GM19043 (cell line): ENCODE data around the gene FOS.
"Not testable (repeated sequence)": the region's sequence is repeated elsewhere in the genome, so short reads cannot be mapped to it uniquely, and the experiment has no call there.

Experiments used
- ATAC-seq: cut with Tn5 transposase; IDR thresholded peaks from one replicate; pipeline ENCODE4 v1.9.1; 2021; ENCODE audit warnings: low read depth; ENCODE audit not compliant: unreplicated experiment

The FOS gene

DNA sequence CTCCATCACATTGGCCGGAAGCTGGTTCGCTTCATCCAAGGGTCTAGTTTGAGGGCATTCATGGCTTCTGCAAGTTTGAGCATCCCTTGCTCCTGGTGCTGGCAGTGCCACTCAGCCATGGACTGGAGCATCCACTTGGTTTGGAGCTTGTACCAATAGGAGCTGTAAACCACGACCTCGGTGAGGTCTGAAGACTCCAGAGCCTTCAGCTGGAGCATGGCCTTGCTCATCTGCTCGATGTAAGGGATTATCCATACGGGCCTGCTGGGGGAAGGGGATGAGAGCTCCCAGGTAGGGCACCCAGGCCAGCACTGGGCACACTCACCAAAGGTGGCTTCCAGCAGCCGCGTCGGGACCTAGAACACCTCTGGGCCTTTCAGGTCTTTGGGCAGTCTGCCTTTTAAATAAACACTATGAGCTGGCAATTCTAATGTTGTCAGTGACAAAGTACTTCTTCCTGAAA lies 13.5 kb downstream of the FOS start:
- no peak for ATAC-seq

DNA sequence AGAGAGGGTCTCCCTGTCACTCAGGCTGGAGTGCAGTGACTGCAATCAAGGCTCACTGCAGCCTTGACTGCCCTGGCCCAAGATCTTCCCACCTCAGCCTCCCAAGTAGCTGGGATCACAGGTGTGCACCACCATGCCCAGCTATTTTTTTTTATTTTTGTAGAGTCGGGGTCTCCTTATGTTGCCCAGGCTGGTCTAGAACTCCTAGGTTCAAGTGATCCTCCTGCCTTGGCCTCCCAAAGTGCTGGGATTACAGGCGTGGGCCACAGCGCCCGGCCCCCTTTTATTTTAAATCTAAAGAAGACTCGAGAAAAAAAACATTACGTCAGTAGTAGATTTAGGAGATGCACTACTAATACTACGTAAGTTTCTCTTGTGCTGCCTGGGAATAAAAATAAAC lies 14.3 kb downstream of the FOS start:
- ATAC-seq = no peak

DNA sequence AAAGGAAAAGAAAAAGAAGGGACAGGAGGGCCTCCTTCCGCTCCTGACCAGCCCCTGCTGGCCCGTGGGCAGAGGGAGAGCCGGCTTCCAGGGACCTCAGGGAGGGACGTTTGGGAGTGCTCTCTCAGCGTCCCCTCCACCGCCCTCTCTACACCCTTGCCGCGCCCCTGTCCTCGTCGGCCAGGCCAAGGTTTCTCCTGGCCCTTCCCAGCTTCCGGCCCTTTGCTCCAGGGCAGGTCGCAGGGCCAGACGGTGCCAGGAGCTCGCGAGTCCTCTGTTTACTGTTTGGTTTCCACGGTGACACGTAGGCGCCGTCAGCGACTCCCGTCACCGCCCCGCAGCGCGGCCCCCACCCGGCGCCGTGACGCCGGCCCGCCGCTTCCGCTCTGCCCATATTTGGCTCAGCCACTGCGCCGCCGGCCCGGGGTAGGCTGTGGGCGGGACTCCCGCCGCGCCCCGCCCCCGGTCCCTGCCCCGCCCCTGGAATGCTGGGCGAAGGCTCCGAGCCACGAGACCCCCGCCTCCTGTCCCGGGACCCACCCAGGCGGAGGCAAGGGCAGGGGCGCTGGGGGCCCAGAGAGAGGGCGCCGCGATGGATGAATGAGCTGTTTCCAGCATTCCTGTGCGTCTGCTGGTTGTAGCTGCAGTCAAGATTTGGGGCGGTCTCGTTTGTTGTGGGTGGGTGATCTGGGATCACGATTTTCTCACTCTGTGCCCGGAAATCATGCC lies 15.5 kb downstream of the FOS start:
- ATAC-seq = peak; percentile 93

DNA sequence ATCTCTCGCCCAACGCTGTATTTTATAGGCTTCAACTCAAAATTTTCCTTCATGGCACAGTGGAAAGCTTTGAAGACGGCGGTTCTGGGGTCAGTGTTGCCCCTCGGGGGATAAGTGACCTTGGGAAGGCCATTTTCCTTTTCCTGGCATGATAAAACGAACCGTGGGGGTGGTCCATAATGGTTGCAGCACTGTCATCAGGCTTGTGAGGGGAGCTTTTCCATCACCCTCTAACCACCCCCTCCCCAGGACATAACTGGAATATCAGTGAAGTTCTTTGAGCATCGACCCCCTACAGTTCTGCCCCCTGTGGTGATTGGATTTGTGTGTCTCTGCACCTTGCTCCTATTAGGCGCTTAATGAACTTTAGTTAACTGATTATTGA lies 16.0 kb downstream of the FOS start:
- no peak for ATAC-seq

DNA sequence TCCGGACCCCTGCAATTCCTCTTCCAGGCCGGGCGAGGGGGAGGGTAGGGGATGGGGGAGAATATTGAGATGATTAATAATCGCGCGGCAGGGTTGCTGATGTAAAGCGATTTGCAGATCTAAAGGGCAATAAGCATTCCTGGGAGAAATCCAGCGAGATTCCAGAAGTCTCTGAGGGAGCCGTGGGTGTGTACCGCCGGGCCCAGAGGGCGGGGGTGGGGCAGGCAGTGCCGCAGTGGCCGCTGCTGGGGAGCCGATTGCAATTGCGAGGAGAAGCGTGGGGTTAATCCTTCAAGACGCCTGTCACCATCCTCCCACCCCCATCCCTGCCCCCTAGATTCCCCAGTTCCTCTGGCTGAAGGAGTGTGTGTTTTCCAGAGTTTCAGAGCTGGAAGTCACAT lies 16.4 kb downstream of the FOS start:
- no peak for ATAC-seq

DNA sequence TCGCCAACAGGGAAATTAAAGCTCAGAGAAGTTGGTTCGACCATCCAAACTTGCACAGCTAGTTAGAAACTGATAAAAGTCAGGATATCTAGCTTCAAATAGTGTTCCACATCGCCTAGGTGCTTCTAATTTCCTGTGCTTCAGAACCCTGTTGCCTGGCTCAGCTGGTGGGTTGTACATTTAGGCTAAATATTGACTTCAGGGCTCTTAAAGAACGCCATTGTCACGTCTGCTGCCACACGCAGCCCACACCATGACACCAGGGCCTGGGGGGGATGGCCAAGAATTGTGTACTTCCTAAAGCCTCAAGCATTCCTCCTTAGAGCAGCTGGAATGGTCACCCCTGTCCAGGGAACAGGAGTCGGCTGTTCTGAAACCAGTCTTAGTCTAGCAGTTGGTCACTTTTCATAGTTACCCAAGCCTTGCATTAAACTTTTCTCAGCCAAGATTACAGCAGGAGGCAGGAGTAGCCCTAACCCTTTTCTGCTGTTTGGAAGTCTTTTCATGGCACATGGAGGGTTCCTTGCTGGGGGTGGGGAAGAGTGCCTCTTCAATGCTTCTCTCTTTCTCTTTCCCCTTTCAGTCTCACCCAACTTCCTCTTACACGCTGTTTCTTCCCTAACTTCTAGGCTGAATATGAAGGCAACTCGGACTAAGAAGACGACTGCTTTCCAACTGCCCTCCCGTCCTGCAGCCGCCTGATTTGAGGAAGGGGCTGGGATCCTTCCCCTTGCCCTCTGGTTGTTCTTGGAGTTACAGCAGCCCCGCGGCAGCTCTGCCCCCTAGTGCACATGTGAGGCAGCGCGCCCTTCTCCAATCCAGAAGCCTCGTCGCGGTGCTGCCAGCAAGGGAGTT lies 17.1 kb downstream of the FOS start:
- ATAC-seq = no peak

DNA sequence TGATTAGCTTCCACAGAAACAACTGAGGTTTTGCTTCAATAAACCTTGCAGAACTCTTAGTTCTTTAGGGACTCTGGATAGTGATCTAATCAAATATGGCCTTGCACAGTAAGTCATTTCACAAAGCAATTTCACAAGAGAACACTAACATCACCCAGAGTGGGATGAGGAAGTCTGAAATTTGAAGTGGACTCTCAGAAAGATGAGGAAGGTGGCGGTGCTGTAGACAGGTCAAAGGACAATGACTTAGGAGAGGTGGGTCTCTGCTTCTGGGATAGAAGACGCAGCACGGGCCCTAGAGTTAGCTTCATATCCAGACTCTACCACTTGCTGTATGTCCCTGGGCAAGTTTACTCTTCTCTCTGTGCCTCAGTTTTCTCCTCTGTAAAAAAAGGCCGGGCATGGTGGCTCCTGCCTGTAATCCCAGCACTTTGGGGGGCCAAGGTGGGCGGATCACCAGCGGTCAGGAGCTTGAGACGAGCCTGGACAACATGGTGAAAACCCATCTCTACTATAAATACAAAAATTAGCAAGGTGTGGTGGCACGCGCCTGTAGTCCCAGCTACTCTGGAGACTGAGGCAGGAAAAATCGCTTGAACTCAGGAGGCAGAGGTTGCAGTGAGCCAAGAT lies 18.9 kb downstream of the FOS start:
- ATAC-seq = no peak

DNA sequence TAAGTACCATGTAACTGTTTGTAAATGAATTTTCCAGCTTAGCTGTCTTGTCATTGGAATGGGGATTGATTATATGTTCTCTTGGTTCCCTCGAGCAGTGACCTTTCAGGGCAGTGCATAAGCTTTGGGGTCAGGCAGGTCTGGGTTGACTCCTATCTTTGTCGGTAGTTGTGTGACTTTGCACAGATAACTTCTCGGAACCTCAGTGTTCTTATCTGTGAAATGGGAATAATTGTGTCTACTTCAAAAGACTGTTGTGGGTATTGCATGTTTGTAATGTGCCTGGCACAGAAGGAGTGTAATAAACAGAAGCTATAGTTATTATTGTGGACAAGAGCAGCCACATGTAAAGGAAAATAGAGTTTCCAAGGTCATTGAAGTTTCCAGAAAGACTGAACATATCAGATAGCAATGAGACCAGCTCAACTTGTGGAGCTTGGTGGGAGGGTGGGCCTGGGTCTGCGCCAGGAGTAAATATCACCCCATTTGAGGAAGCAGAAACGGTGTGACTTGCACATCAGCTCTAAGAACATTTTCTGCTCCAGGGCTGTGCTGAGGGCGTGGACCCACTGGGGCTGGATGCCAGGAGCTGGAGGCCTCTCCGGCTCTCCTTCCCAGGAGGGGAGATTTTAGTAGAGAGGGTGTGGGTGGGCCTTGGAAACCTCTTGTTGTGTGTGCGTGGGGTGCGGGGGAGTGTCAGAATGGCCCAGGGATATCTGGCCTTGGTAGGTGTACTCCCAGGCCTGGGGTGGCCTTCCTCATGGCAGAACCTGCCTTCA lies 19.7 kb downstream of the FOS start:
- no peak for ATAC-seq

DNA sequence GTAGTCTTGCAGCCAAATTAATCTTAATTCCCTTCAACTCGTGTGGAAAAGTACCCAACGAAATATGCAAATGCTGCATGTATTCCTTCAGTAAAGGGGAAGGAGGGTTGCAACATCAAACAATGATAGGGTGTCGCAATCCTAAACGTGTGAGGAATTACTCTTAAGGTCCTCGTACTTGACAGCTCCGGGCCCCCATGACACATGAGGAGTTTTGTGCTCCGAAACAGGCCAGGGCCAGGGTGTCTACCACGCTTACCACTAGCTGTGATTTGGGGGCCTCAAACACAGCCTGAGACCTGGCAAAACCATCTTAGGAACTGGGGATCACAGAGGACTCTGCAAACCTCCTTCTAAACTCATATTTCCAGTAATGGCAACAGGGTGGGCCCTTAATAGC lies 20.4 kb downstream of the FOS start:
- no peak for ATAC-seq

DNA sequence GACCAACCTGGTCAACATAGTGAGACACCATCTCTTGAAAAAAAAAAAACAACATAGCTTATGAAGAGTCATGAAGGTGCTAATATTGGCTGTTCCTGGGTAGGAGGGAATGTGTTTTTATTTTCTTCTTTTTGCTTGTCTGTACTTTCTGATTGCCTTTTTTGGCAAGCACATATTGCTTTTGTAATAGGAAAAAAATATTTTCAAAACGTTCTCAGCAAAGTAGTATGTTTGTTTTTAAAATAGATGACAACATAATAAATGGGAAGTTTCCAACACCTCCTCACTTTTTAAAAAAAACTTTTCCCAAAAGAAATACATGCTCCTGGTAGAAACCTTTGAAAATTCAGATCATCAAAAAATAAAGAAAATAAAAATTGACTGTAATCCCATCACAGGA lies 20.9 kb downstream of the FOS start:
- no peak for ATAC-seq

DNA sequence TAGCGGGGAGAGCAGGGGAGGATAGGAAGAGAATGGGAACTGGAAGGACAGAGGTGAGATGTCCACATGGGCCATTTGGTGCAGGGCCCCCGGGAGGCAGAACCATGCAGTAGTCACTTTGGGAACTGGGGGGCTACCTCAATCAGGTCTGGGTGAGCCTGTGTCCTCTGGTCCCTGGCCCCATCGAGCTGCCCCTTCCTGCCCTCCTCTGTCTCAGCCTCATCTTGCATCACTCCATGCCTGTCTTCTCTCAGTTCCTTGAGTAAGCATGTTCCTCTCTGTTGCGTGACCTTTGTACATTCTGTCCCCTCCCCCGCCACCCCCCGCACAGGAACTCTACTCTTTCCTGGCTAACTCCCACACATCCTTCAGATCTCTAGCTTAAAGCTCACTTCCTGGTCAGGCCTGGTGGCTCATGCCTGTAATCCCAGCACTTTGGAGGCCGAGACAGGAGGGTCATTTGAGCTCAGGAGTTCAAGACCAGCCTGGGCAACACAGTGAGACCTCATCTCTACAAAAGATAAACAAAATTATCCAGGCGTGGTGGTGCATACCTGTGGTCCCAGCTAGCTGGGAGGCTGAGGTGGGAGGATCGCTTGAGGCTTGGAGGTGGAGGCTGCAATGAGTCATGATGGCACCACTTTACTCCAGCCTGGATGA lies 23.2 kb downstream of the FOS start:
- no peak for ATAC-seq

DNA sequence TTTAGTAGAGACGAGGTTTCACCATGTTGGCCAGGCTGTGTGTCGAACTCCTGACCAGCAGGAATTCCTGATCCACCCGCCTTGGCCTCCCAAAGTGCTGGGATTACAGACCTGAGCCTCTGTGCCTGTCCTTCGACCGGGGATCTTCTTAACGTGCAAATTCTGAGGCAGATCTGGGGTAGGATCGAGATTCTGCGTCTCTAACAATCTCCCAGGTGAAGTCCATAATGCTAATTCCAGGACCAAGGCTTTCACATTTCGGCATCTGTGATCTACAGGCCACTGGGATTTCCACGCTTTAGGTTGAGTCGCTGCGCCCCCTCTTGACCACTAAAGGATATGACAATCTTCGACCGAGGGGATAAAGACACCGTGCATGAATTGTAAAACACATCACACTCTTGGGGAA lies 24.8 kb downstream of the FOS start:
- no peak for ATAC-seq

DNA sequence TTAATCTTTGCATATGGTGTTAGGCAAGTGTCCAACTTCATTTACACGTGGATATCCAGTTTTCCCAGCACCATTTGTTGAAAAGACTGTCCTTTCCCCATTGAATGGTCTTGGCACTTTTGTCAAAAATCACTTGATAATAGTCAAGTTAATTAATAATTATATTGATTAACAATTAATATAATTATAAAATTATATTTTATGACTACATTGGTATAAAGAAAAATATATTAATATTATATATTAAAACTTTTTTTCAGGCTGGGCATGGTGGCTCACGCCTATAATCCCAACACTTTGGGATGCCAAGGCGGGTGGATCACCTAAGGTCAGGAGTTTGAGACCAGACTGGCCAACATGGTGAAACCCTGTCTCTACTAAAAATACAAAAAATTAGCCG lies 27.8 kb downstream of the FOS start:
- ATAC-seq = not testable (repeated sequence)

DNA sequence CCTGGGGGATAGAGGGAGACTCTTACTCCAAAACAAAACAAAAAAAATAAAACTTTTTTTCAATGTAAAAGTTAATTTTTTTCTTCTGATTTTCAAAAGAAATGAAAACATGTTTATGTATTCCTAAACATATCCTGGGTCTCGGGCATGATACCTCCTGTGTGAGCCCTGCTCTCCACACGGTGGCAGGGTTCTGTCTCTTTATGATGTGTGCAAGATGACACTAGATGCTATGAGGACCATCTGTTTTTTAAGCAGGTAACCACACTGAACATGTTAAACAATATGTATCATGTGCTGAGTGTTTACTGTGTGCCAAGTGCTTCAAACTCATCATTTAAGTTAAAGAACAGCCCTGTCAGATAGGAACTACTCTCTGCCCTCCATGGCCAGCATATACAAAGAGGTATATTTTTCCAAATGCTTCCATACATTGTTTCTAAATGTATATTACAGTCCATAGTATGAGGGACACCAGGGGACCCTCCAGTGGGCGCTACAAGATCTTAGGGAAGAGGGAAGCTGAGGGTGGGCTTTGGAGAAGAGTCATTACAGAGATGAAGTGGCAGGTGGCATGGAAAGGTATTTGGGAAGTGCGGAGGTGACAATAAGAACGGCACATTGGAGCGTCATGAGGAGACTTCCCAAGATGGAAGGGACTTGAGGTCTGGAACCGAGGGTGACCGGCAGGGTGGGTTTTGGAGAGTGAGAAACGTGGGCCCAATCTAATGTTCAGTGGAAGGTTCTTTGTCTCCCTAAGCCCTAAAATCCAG lies 28.5 kb downstream of the FOS start:
- ATAC-seq = no peak

DNA sequence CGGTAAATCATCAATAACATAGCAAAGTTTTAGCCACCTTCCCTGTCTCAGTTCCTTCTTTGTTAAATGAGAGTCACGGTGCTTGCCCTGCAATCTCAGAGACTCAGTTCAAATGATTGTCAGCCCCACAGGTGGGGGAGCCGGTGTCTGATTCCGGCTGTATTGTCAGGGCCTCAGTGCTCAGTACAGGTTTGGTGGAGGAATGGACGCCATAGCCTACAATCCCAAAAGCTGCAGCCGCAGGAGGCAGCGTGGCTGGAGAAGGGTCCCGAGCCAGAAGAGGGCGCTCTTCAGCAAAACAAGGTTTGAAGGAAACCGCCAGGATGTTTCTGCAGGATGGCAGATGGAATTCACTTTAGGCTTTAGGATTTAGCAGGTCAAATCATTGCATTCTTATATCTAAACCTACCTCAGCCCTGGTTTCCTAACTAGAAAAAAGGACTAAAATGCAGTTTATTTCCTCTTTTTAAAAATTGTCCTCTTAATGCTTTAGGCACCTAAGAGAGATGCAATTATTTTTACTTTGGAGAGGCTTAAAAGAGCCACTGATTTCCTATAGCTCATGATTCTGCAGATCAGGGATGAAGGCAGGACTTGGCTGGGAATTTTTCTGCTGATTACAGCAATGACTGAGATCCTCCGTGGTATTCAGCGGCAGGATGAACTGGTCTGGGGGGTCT lies 29.2 kb downstream of the FOS start:
- no peak for ATAC-seq

DNA sequence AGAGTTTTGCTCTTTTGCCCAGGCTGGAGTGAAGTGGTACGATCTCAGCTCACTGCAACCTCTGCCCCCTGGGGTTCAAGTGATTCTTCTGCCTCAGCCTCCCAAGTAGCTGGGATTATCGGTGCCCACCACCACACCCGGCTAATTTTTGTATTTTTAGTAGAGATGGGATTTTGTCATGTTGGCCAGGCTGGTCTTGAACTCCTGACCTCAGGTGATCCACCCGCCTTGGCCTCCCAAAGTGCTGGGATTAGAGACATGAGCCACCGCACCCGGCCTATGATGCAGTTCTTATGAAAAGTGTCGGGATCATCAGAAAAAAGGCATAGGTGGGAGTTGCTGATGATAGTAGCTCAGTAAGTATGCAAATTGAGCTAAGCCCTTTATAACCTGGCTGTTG lies 30.4 kb downstream of the FOS start:
- not testable (repeated sequence) for ATAC-seq

DNA sequence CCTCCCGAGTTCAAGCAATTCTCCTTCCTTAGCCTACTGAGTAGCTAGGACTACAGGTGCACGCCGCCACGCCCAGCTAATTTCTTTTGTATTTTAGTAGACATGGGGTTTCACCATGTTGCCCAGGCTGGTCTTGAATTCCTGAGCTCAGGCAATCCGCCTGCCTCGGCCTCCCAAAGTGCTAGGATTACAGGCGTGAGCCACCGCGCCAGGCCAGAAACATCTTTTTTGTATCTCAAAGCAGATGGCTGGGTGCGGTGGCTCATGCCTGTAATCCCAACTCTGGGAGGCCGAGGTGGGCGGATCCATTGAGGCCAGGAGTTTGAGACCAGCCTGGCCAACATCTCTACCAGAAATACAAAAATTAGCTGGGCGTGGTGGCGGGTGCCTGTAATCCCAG lies 30.9 kb downstream of the FOS start:
- not testable (repeated sequence) for ATAC-seq

DNA sequence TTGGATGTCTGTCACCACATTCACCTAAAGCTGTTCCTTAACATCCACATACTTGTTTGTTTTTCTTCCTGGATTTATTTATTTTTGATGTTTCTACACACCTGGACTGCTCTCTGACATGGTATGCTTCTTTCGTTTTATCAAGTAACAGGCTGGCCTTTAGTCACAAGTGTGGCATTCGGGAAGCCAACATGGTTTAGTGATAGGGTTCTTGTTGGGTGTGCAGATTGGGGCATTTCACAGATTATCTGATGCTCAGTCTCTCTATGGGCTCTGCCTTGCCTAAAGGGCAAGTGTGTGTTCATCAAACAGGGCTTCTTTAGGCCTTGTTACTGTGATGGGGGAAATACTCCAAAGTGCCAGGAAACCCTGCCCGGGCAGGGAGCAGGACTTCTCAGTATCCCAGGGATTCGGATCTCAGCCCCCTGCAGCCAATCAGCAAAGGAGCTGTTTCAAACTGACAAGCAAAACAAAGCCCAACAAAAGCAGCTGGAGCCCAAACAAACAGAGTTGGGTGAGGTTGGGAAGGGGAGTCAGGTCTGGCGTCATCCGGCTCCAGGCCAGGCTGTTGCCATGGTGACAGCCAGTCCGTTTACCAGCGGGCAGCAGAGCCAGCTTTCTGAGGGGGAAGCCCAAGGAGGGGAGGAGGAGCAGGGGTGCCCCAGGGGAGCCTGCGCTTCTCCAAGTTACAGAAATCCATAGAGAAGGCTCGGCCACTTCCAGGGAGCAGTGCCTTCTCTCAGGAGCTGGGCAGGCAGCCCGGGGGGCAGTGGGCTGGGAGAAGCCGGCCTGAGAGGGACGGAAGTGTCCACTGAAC lies 31.9 kb downstream of the FOS start:
- no peak for ATAC-seq
